ENCODE data around the gene CLNS1A.
A peak's percentile ranks its signal among the peaks of the same experiment; 100 is the strongest.
"Not testable (repeated sequence)": the region's sequence is repeated elsewhere in the genome, so short reads cannot be mapped to it uniquely, and the experiment has no call there.

CLNS1A gene

DNA sequence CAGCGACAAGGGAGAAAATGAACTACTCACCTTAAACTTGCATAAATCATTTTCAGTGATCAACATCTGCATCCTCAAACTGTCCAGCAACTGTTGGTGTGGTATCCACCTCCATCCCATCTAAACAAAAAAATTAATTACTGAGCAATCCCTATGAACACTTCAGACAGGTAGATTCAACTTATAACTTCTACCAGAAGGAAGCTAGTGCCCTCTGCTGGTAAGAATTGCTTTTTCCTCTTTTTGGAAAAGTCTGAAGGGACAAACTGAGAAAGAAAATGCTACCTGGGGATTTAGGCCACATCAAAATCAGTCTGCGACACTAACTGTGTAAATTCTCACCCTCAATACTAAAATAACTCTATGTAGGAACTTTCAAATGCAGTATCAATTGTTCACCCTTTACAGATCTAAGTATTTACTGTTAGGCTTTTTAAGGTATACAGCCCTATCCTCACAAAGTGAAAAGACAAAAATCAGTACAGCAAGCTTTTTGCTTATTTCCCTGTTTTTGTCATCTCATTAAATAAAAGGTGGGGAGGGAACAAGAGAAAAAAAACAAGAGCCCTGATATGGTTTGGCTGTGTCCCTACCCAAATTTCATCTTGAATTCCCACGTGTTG is 17.9 kb downstream of the CLNS1A start:
- peak in 1 of 3 donors; percentile 15 for DNase-seq (ENCODE audit: low read depth in 3 of 3)

DNA sequence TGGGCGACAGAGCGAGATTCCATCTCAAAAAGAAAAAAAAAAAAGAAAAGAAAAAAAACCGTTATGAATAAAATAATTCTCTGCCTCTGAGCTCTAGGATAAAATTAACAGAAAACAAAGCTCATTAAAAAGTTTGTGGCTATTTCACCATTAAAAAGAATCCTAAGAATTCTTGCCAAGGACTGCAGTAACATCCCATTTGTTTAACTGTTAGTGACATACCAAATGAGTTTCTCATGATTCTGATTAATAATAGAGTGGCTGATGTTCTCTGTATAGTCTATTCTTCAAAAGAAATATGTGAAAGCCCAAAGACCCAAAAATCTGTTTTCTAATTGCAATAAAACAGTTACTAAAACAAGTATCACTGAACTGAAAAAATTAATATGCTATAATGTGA is 19.7 kb downstream of the CLNS1A start:
- DNase-seq (ENCODE audit: low read depth in 3 of 3) = no peak

DNA sequence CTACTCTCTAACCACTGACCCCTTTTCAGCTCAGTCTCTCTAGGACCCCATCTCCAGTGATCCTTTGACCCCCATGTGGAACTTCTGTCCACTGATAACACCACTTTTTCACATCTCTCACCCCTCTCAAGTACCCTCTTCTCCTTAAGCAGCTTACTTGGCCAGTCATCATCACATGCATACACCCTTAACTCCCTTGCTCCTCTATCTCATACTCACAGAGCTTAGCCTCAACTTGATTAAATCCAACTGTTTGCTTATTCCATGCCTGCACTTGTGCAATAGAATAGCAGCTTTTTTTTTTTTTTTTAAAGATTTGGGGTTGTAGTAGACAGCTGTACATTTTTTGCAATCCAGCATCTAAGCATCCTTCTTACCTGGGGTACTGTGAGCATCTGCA is 25.7 kb downstream of the CLNS1A start:
- no peak for DNase-seq (ENCODE audit: low read depth in 3 of 3)

DNA sequence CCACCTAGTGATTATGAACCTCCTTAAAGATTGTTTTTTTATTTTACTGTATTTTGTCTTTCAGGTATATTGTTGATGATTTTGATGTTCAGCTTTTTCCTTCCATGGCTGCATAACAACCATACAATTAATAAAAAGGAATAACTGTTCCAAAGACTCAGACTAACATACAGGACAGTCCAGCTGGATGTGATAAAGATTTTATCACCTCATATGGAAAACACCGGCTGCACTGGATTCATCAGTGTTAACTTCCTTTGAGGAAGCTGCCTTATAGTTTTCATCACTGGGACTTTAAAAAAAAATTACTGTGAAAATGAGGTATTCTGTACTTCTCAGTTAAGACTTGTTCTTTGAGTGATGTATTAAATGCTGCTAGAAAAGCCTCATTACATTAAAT is 28.4 kb downstream of the CLNS1A start:
- no peak for DNase-seq (ENCODE audit: low read depth in 3 of 3)

DNA sequence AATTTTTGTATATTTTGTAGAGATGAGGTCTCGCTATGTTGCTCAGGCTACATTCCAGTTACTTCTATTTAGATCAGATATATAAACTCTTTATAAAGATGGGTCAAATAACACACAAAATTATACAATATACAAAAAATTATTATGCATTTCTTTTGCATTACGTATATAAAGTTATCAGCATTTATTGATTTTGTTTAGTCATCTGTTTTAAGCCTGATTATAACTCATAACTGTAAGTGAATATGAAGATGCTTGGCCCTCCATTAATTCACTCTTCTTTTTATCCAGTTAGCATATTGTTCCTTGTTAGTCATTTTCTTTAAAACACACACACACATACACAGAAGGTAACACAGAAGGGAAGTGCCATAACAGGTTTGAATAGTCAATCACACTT is 33.3 kb downstream of the CLNS1A start:
- no peak for DNase-seq (ENCODE audit: low read depth in 3 of 3)

DNA sequence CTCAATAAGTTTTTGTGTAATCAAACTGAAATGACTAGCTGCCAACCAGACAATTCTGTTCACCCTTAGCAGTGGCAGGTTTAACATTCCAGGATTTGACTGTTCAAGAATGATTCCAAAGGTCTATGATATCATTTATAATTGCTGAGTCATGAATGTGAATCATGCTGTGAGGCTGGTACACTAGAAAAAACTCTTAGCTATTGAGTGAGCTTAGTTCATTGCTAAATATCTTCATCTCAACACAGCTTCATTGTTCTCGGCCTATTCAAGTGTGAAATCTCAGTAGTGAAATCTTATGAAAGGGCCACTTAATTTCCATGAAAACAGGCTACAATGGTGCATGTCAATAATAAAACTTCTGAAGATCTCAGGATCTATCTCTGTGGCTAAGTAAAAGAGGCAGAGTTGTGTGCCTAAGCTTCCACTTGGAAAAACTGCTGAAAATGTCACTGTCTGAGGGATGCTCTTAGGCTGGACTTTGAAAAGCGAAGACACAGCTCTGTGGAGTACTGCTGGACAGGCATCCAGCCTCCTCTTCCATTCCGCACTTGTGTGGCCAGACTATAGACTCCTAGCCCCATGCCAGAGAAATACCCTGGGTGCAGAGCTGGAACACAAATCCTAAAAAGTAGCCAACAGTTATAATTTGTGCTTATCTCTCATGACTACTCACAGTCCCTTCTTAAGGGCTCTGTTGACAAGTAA is 35.1 kb downstream of the CLNS1A start:
- no peak for DNase-seq (ENCODE audit: low read depth in 3 of 3)

DNA sequence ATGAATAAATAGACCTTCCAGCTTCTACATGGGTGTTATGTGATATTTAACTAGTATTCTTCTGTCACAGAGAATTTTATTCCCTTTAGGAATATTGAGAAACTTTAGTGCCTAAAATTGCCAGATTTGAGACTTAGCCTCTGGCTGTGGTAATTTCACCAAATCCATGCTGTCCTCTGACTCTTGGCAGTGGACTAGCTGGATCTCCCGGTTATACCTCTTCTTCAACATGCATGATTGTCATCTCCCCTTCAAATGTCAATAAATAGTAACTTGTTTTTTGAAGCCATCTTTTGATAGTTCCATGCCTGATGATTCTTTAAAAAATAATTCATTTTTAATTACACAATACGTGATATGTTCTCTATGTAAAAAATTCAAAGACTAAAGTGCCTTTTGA is 39.4 kb downstream of the CLNS1A start:
- DNase-seq (ENCODE audit: low read depth in 3 of 3) = no peak

DNA sequence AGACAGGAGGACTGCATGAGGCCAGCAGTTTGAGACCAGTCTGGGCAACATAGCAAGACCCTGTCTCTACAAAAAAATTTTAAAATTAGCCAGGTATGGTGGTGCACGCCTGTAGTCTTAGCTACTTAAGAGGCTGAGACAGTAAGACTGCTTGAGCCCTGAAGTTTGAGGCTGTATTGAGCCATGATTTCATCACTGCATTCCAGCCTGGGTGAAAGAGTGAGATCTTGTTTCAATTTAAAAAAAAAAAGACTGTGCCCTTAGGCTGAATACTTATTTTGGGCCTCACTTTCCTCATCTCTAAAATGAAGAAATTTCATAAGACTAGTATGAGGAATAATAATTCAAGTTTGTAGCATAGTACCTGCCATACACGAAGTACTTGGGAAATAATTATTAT is 41.0 kb downstream of the CLNS1A start:
- DNase-seq (ENCODE audit: low read depth in 3 of 3) = no peak

DNA sequence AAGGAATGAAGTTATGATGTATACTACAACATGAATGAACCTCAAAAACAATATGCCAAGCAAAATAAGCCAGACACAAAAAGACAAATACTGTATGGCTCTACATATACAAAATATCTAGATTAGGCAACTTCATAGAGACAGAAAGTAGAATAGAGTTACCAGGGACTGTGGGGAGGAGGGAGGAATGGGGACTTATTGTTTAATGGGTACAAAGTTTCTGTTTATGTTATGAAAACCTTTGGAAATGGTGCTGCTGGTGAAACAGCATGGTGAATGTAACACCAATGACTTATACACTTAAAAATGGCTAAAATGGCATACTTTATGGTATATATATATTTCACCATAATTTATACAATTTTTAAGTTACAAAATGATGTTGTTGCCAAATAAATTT is 43.7 kb downstream of the CLNS1A start:
- no peak for DNase-seq (ENCODE audit: low read depth in 3 of 3)

DNA sequence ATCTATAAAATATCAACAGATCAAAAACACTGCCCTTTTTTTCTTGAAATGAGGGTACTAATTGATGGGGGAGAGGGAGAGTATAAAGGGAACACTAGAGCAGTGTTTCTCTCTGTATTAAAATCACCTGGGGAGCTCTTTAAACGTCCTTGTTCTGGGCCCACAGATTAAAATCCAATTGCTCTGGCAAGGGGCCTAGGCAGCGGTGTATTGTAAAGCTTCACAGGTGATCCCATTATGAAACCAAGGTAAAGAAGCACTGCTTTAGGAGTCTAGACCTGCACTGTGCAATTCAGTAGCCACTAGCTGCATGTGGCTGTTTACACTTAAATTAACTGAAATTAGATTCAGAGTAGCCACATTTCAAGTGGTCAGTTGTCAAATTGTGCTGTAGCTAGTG is 44.9 kb downstream of the CLNS1A start:
- DNase-seq (ENCODE audit: low read depth in 3 of 3) = no peak

DNA sequence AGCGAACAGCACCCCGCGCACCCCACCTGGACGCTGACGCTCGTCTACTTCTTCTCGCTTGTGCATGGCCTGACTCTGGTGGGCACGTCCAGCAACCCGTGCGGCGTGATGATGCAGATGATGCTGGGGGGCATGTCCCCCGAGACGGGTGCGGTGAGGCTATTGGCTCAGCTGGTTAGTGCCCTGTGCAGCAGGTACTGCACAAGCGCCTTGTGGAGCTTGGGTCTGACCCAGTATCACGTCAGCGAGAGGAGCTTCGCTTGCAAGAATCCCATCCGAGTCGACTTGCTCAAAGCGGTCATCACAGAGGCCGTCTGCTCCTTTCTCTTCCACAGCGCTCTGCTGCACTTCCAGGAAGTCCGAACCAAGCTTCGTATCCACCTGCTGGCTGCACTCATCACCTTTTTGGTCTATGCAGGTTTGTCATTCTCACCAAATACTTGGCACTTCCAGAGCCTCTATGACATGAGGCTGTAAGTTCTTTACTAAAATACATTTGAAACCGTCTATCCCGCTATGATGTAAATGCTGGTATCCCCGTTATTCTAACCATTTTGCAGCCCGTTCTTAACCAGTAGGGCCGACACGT is 47.3 kb downstream of the CLNS1A start:
- peak in 1 of 3 donors; percentile 3 for DNase-seq (ENCODE audit: low read depth in 3 of 3)

DNA sequence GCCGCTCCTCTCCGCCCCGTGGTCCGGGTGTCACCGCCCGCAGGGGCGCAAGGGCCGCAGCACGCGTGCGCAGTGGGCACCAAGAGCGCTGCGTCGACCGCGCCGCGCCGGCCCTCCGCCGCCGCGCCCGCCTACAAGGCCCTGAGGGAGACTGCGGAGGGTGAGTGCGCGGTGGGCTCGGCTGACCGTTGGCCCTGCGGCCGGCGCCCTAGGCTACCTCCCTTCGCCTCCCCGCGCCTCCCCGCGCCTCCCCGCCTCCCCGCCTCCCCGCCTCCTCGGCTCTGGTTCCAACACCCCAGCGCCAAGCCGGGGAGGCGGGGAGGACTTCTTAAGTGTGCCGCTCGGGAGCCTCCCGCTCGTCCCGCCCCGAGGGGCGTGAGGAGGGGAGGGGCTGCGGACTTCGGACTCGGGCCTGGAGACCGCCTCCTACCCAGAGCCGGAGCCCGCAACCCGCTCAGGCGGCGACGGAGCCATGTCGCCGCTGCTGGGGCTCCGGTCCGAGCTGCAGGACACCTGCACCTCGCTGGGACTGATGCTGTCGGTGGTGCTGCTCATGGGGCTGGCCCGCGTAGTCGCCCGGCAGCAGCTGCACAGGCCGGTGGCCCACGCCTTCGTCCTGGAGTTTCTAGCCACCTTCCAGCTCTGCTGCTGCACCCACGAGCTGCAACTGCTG is 47.9 kb downstream of the CLNS1A start, which contains the start of gene AQP11:
AQP11 (plus strand) TSS at position 433 of the 673 bp plus-strand sequence; CDS start at position 473, 40 bp downstream.
- DNase-seq (ENCODE audit: low read depth in 3 of 3) = peak; percentile 31 to 47 (median 32)

DNA sequence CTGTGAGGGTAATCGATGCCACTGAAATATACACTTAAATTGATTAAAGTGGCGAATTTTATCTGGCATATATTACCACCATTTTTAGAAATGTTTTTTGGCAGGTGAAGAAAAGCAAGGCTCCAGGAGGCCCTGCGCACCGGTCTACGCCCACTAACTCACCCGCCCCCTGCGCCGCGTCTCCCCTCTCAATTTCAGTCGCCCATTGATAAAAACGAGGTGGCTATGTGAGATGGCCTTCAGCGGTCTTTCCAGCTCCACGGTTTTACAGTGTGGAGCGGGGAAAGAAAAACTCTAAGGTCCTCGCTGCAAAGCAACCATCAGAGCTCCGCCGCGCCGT is 48.4 kb downstream of the CLNS1A start:
- no peak for DNase-seq (ENCODE audit: low read depth in 3 of 3)

DNA sequence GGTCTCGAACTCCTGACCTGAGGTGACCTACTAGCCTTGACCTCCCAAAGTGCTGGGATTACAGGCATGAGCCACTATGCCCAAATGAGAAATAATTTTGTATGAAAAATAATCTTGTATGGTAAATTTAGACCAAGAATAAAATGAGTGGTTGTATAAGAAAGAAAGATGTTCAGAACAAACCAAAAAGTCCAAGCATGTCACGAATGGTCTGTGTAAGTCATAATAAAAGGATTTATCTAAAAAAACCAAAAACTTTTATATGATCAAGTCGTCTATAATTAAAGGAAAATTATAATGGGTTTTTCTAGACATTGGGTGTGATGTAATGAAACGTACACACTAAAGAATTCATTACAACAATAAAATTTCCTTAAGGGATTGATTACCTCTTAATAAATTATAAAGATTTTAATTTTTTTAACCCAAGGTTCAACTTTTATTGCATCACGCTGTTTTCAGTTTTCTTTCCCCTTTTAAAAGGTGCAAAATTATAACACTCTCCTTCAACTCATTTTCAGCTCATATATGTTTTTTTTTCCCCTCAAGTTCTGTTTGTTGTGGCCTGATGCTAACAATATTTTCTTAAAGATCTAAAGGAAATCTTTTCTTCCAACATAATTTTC is 56.8 kb downstream of the CLNS1A start:
- no peak for DNase-seq (ENCODE audit: low read depth in 3 of 3)

DNA sequence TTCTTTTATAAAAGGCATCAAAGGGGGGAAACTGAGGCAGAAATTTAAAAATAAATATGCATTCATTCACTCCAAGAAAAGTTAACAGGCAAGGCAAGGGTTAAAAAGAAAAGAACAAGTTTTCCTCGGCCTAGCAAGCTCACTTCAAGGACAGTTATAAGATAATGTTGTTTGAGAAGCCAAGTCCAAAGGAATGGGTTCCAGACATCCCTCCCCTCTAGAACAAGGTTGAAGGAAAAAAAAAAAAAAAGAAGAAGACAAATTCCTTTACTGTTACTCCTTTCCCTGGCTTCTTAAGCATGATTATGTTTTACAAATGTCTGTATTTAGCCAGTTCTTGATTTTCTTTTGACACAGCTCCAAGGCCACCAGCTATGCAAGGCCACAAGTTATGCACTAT is 62.2 kb downstream of the CLNS1A start:
- DNase-seq (ENCODE audit: low read depth in 3 of 3) = not testable (repeated sequence)

DNA sequence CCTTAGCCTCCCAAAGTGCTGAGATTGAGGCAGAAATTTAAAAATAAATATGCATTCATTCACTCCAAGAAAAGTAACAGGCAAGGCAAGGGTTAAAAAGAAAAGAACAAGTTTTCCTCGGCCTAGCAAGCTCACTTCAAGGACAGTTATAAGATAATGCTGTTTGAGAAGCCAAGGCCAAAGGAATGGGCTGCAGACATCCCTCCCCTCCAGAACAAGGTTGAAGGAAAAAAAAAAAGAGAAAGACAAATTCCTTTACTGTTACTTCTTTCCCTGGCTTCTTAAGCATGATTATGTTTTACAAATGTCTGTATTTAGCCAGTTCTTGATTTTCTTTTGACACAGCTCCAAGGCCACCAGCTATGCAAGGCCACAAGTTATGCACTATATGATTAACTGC is 66.7 kb downstream of the CLNS1A start:
- not testable (repeated sequence) for DNase-seq (ENCODE audit: low read depth in 3 of 3)

DNA sequence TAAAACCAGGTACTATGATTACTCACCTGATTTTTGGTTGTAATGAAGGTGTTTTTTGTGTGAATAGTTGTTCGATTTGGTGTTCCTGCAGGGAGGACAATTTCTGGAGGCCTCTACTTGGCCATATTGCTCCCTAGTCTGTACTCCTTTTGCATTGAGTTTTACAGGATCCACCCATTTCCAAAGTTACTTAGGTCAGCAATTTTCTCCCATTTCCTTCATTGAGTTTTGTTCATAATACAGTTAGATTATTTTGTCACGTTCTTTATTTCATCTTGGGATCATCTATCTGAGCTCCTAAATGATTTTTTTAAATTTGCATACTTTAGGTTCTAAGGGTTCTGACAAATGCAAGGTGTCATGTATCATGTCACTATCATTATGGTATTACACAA is 67.9 kb downstream of the CLNS1A start:
- DNase-seq (ENCODE audit: low read depth in 3 of 3) = no peak

DNA sequence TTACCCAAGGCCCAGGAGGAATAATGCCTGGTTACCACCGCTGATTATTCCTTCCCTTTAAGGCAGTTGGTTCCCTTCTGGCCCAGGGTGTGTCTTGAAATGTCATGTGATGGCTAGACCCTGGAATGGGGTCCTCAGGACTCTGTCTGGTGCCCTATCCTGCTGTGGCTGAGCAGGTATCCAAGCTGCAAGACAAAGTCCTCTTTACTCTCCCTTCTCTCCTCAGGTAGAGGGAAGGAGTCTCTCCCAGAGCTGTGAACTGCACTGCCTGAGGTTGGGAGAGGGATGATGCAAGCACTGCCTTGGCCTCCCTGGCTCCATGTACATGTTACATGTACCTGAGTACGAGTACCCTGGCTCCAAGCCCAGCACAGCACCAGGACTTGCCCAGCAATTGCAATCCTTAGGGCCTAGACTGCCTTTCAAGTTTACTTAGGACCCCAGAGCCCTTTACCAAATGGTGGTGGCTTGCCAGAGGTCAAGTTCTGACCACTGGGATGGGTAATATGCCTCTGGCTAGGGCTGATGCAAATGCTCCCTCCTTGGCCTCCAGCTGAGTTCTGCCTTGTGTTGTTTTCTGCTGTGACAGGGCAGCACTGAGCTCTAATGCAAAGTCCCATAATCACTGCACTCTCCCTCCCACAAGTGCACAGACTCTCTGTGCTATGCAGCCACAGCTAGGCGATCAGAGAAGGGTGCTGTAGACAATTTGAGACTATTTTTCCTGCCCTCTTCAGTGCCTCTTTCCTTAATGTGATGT is 68.5 kb downstream of the CLNS1A start:
- no peak for DNase-seq (ENCODE audit: low read depth in 3 of 3)

DNA sequence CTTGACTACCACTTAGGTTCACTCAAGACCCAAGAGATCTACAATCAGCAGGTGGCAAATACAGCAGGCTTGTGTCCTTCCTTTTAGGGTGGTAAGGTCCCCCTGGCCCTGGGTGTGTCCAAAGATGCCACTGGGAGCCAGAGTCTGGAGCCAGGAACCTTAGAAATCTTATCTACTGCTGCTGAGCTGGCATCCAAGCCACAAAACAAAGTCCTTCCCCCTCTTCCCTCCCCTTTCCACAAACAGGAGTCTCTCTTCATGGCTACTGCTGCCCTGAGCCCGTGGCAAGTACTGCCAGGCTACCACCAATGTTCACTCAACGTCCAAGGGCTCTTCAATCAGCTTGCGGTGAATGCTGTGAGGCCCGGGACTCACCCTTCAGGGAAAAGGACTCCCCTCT is 69.3 kb downstream of the CLNS1A start:
- no peak for DNase-seq (ENCODE audit: low read depth in 3 of 3)

All from stimulated activated CD4-positive, alpha-beta T cell treated with anti-CD3 and anti-CD28 coated beads, TNF-alpha, amount 100 ng/mL, for 48 hours (primary cell).